Fibroblast of pulmonary artery (primary cell): ENCODE results near the gene LCP1.

Experiments used
- DNase-seq: peaks from one replicate; pipeline ENCODE4 v3.0.0-alpha.2; 2010; ENCODE audit warnings: low read depth
- H3K4me3 ChIP-seq: replicated peaks from 2 replicates; pipeline ENCODE4 v1.5.1; 2011; ENCODE audit warnings: low read depth, mild to moderate bottlenecking, control low read depth, low read length, moderate library complexity
- TF ChIP-seq, protein P1 (sequence below): IDR thresholded peaks from 2 replicates; pipeline ENCODE4 v1.5.1; 2011; ENCODE audit warnings: mild to moderate bottlenecking, control low read depth, low read length, inconsistent platforms; ENCODE audit errors: missing control alignments

LCP1 gene

DNA sequence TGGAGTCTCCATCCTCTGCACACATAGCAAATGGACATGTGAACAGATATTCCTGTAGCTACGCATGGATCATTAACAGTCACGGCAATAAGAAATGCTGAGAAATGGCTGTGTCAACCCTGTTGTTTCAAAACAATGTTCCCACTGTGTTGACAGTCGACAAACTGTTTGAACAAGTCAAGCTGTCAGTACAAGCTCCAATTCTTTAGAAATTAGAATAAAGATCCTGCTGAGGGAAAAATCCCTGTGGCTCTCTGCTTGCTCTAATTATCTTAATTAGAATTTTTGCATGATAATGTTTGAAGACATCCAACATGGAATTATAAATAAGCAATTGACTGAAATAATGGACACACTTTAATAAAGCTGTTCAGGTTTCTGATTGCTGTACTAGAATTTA is 39.2 kb downstream of the LCP1 start:
- no peak for DNase-seq
- TF ChIP-seq, protein P1, sequence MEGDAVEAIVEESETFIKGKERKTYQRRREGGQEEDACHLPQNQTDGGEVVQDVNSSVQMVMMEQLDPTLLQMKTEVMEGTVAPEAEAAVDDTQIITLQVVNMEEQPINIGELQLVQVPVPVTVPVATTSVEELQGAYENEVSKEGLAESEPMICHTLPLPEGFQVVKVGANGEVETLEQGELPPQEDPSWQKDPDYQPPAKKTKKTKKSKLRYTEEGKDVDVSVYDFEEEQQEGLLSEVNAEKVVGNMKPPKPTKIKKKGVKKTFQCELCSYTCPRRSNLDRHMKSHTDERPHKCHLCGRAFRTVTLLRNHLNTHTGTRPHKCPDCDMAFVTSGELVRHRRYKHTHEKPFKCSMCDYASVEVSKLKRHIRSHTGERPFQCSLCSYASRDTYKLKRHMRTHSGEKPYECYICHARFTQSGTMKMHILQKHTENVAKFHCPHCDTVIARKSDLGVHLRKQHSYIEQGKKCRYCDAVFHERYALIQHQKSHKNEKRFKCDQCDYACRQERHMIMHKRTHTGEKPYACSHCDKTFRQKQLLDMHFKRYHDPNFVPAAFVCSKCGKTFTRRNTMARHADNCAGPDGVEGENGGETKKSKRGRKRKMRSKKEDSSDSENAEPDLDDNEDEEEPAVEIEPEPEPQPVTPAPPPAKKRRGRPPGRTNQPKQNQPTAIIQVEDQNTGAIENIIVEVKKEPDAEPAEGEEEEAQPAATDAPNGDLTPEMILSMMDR = no peak
- H3K4me3 ChIP-seq = no peak overlapping the region

DNA sequence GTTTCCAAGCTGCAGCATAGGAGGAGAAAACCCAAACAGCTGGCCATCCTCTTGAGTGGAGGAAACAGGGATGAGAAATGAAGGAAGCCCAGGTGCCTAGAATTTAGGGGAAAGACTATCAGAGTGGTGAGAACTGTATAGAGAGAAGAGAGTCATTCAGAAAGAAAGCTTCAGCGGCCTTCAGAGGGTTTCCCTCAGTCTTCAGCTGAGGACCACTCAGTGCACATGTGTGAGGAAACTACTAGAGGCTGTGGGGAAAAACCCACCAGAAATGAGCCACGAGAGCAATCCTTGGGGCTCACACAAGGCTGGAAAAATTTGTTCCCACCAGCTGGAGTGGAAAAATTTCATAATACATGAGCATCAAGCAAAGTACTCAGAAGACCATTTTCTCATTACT is 41.9 kb downstream of the LCP1 start:
- H3K4me3 ChIP-seq = no peak overlapping the region
- no peak for DNase-seq
- TF ChIP-seq, protein P1 = no peak

DNA sequence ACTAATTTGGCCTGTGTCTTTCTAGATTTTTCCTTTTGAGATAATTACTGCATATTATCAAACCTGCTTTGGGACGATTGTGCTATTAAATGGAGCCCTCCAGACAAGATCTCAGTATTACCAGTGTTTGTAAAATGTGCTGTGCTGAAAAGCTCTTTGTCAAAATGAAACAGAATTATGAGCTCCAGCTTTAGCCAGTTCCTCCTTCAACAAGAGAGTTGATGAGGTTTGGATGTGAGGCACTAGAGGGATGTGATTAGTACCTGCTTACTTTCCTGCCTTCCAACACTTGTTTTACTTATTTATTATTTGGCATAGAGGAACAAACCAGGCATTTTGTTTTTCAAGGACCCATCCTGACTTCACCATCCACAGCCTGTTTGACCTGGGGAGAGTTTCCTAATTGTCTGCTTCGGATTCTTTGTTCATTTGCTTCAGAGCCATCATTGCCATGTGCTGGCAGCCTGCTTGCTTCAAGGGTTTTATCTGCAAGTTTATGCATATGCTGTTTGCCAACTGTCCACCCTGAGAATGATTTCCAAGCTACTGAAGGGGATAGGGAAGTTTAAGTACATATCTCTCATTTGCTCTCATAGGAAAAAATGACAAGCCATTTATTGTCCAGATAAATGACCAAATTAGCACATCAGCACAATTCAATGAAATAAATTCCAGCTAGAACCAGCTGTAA is 44.2 kb downstream of the LCP1 start:
- no peak for DNase-seq
- no peak overlapping the region for H3K4me3 ChIP-seq
- TF ChIP-seq, protein P1 = no peak

DNA sequence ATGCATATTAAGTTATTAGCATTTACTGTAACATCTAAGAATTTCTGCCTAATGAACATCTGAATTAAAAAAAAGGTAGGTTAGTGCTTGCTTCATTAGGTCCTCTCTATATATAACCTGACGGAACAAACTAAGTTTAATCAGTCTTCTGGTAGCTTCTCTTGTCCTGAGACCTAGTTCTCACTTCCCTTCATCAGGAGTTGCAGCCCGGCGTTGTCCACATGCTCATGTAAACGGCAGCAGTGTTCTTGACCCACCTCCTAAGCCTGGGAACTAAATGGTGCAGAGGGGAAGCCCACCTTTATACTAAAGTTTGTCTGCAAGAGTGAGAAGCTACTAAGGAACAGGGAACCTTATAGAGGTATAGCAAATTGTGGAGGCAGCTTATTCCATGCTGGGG is 45.3 kb downstream of the LCP1 start:
- TF ChIP-seq, protein P1 = no peak
- DNase-seq = no peak
- no peak overlapping the region for H3K4me3 ChIP-seq

DNA sequence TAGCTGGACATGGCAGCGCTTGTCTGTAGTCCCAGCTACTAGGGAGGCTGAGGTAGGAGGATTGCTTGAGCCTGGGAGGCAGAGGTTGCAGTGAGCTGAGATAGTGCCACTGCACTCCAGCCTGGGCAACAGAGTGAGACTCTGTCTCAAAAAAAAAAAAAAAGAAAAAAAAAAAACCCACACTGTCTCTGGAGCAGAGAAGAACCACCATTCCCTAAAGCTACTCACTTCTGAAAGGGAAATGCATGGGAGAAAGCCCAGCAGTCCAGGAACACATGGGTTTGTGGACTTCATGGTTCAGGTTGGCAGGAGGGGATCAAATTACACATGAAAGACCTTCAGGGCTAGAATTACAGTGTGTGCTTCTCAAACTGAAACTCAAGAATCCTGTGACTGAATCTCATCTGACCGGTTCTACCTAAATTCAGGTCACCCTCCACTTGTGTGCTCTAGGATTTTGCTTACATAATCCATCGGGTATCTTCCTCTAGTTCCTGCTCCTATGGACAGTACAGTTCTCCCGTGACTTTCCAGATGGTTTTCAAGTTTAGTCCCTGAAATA is 46.9 kb downstream of the LCP1 start:
- TF ChIP-seq, protein P1 = no peak
- no peak for DNase-seq
- no peak overlapping the region for H3K4me3 ChIP-seq

DNA sequence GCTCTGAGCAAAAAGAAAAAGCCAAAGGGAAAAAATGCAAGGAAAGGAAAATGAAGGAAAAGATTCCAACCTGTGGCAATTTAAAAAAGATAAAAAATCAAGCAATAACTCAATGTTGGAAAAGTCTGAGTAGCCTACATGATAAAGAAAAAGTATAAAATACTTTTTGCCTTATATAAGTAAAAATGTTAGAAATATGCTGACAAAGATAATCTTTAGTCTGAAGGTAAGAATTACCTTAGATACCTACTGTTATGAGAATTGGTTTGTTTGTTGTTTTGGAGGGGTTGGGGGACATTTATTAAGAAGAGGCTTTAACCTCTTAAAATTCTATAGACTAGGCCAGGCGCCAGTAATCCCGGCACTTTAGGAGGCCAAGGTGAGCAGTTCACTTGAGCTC is 47.5 kb downstream of the LCP1 start:
- DNase-seq = no peak
- TF ChIP-seq, protein P1 = no peak
- H3K4me3 ChIP-seq = no peak overlapping the region

DNA sequence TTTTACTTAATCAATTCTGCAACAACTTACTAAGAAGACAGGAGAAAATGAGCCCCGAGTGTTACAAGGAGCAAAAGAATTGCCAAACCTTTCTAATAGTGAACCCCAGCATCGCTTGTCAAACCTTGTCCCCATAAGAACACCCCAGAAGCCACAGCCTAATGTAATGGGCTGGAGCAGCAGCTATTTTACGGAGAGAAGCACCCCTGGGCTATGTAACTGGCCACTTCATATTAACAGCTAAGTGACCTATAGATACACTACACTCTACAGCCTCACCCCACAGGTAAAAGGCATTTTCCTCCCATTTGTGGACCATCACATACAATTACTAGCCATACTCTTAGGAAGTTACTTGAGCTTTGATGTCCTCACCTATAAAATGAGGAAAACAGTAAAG is 49.9 kb downstream of the LCP1 start:
- TF ChIP-seq, protein P1 = no peak
- no peak overlapping the region for H3K4me3 ChIP-seq
- no peak for DNase-seq
